CD4-positive, alpha-beta T cell treated with Interleukin-6 at 100 ng/mL for 8 hours (primary cell): ENCODE measurements around the gene CYP4F2.
"Not testable (repeated sequence)": the region's sequence is repeated elsewhere in the genome, so short reads cannot be mapped to it uniquely, and the experiment has no call there.

Experiments used
- DNase-seq: peaks from one replicate; pipeline ENCODE4 v3.0.0-alpha.2; 2020; ENCODE audit warnings: mixed read lengths, low spot score

The CYP4F2 gene

DNA sequence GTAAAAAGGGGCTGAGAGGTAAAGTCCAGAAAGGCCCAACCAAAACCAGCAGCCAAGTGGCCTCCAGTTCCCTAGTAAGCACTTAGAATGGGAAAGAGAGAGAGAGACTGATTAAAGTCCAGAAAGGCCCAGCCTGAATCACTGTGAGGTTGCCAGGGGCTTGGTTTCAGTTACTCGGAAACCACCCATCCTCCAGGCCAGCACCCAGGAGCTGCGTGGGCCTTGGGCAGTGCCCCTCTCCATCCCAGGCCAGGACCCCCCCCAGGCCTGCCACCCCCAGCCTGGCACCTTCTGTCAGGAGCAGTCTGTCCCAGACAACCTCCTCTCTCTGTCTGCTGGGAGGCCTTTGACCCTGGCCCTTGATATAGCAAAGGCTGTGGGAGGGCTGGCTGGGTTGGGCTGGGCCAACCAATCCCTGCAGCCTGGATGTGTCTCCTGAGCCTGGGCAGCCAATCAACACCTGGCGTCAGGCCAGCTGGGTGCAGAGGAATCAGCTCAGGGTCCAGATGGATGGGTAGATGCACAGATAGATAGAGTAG, at the start of gene CYP4F2:
TSS of gene CYP4F2 (minus strand) at position 337 of the 539 bp plus-strand sequence. CDS start 463 bp downstream, outside the sequence.
- DNase-seq: no peak

- no peak for DNase-seq
Measured at GRCh38 chr19:15945301-15945700, 47.4 kb upstream of the CYP4F2 start.

DNA sequence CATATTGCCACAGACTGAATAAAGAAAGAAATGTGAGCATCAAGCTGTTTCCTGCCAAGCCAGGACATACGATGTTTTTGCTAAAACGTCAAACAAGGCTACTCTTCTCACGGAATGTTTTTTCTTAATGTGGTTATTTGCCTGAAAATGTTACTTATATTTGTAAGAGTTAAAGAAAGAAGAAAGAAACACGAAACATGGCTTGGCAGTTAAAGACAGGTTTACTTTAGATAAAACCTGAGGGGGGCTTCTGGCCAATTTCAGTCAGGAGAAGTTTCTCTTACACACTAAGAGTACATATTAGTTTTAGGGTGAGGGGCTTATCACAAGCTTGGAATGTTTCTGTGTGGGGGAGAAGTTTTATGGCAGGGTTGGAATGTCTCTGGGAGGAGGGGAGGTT, 46.5 kb upstream of the CYP4F2 start:
- DNase-seq: no peak

DNA sequence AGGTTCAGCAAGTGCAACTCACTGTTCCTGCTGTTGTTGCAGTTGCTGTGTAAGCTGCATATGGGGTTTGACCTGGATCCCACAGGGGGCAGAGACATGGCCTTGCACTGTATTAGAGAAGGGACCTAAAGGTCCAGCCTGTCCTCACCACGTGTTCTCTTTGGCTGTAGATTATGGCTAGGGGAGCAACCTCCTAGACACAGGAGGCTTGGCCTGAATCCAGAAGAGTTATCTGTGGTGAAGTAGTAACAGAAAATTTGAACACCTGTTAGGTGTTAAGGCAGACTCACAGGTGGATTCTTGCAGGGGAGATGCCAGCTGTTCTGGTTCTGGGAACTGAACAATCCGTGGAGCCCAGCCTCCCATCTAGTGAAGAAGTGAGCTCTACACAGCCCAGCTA, 39.9 kb upstream of the CYP4F2 start:
- no peak for DNase-seq

DNA sequence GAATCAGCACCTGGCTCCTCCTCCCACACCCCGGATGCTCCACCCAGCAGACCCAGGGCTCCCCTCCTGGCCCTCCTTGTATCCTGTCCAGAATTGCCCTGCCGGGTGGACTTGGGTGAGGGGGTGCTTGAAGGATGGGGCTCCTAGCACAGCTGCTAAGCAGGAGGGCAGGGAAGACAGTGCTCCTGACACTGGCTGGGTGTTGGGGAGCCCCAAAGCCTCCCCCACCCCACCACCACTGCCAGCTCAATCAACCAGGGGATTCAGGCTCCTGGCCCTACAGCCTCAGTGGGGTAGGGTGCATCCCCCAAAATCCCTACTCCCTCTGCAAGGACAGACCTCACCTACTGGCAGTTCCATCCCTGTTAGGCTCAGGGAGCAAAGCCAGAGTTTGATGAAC, 39.1 kb upstream of the CYP4F2 start:
- DNase-seq: no peak

DNA sequence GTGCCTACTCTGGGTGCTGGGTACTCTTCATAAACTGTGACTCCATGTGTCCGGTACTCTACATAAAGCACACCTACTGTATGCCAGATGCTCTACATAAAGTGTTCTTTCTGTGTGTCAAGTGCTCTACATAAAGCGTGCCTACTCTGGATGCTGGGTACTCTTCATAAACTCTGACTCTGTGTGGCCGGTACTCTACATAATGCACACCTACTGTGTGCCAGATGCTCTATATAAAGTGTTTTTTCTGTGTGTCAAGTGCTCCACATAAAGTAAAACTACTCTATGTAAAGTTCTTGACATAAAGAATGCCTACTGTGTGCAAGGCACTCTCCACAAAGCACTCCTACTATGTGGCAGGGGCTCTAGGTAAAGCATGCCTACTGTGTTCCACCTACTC, 38.3 kb upstream of the CYP4F2 start:
- no peak for DNase-seq

GRCh38 chr19:15935167-15935702, 37.4 kb upstream of the CYP4F2 start:
- DNase-seq: no peak

DNA sequence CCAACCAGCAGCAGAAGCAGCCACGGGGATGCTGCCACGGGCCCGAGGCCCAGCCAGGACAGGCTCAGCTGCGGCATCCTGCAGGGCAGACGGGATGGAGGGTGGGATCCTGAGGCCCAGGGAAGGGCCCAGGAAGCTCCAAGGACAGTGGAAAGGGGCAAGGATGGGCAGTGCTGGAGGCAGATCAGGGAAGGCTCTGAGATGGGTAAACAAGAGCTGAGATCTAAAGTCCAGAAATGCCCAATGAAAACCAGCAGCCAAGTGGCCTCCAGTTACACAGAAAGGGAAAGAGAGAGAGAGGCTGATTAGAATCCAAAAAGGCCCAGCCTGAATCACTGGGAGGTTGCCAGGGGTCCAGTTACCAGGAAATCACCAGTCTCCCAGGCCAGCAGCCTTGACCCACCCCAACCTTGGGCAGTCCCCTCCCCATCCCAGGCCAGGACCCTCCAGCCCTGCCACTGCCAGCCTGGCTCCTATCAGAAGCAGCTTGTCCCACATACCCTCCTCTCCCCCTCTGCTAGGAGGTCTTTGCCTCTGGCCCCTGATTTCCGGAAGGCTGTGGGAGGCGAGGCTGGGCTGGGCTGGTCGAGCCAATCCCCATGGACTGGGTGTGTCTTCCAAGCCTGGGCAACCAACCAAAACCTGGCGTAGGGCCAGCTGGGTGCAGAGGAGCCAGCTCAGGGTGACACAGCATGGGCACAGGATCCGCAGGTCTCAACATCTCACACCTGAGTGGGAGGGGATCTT, 36.6 kb upstream of the CYP4F2 start, which contains the start of gene CYP4F11:
TSS of gene CYP4F11 (minus strand) at position 198 of the 747 bp plus-strand sequence. CDS start at position 77, 121 bp downstream.
- DNase-seq: no peak

DNA sequence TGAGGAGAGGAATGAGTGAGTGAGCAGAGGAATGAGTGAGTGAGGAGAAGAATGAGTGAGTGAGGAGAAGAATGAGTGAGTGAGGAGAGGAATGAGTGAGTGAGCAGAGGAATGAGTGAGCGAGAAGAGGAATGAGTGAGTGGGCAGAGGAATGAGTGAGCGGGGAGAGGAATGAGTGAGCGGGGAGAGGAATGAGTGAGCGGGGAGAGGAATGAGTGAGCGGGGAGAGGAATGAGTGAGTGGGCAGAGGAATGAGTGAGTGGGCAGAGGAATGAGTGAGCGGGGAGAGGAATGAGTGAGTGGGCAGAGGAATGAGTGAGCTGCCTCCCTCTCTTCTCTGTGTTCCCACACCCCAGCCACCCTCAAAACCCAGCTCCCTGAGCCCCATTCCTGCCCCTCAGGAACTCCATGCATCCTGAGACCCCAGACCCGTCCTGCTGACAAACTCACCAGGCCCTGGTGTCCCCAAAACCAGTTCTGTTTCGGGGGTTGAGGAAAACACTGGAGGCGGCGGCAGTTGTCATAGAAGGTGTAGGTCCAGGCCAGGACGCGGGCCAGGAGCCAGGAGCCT, 36.0 kb upstream of the CYP4F2 start:
- not testable (repeated sequence) for DNase-seq

GRCh38 chr19:15928321-15928720, 30.4 kb upstream of the CYP4F2 start:
- no peak for DNase-seq

DNA sequence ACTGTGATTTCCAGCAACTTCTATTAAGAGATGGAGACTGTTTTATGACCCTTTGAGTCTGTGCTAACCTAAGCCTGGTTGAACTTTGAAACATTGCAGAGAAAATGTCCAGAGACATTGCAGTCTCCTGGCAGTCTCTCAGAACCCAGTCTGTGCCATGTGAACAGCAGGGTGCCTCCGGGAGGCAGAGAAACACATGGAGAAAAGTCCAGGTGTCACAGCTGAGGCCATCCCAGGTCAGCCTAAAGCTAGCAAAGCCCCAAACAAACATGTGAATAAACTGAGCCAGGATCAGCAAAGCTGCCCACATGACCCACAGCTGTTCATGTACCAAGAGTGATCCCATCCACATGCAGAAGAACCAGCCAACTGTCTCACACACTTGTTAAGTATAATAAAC, 28.6 kb upstream of the CYP4F2 start:
- DNase-seq: no peak

GRCh38 chr19:15923702-15924101, 25.8 kb upstream of the CYP4F2 start:
- DNase-seq: no peak

GRCh38 chr19:15922021-15922420, 24.1 kb upstream of the CYP4F2 start:
- DNase-seq: no peak

GRCh38 chr19:15919243-15919642, 21.4 kb upstream of the CYP4F2 start:
- DNase-seq: no peak

DNA sequence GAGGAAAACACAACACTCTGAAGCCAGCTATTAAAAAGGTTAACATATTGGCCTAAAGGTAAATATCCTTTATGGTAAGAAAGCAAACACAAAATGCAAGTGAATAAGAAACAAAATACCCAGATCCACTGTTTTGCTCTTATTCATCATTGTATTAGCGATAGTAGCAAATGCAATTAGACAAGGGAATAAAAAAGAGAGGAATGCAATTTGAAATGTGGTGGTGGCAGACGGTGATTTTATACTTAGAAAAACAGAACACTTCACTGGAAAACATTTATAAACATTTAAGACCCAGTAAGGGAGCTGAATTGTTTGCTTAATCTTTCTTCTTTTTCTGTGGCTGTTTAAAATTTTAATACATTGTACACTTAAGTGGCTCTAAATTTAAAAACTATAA, 17.2 kb upstream of the CYP4F2 start:
- no peak for DNase-seq

- no peak for DNase-seq
Measured at GRCh38 chr19:15913830-15914229, 16.0 kb upstream of the CYP4F2 start.

DNA sequence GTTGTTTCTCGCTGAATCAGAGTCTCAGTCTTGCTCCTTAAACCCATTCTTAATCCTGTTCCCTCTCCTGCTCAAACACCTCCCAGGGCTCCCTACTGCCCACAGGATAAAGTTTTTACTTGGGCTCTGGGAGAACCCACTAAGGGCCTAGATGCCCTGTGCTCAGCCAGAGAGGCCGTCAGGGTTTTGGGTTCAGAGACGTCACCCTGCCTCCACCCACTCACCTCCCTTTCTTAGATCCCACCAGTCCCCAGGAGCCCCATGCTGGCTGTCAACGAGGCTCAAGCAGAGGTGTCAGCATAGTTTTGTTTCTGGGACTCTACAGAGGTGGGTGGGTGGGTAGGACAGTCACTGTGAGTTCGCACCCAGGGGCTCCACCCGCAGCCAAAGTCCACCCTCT, 15.5 kb upstream of the CYP4F2 start:
- DNase-seq: no peak

DNA sequence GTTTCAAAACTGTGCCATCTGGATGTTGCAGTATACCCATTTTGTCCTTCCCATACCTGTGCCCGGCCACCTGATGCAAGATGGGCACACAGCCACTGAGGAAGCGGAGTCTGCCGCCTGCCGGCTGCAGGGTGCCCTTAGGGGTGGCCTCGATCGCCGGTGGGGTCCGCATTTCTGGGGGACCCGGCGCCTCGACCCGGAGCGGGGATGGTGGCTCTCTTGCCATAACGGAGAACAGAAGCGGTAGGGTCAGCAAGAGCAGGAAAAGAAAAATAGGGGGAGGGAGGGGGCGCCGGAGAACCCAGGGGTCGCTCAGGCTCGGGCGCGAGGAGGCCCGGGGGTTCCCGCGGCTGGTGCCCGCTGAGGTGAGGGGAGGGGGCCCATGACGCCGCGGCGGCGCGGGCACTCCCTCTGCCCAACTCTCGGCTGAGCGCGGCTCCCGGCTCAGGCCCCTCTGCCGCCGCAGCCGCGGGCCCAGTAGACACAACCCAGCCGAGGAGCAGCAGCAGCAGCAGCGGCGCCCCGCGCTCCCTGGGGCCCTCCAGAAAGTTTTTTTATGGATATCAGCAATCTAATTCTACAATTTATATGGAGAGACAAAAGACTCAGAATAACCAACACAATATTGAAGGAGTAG, 13.8 kb upstream of the CYP4F2 start:
- DNase-seq: no peak

DNA sequence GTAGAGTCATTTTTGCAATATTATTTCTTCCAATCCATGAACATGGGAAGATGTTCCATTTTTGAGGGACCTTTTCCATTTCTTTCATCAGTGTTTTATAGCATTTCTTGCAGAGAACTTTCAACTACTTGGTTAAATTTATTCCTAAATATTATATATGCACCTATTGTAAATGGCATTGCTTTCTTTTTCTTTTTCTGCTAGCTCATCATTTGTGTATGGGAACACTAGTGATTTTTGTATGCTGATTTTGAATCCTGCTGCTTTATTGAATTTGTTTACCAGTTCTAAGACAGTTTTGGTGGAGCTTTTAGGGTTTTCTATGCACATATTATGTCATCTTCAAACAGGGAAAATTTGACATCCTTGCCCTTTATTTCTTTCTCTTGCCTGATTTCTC, 7.2 kb upstream of the CYP4F2 start:
- no peak for DNase-seq

DNA sequence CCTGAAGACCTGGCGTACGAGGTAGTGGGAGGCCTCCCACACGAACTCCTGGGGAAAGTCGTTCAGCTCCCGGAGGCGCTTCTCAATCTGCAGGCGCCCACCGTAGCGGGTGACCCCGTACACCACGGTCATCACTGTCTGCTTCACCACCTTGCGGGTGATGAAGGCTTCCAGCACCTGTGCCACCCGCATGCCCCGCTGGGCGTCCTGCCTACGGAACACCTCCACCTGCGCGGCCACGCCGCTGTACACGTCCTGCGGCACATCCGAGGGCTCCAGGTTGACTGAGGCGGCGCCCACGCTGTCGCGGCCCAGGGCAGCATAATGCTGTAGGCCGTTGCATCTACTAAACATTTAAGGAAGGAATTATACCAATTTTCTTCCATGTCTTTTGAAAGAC, 5.0 kb upstream of the CYP4F2 start:
- not testable (repeated sequence) for DNase-seq

DNA sequence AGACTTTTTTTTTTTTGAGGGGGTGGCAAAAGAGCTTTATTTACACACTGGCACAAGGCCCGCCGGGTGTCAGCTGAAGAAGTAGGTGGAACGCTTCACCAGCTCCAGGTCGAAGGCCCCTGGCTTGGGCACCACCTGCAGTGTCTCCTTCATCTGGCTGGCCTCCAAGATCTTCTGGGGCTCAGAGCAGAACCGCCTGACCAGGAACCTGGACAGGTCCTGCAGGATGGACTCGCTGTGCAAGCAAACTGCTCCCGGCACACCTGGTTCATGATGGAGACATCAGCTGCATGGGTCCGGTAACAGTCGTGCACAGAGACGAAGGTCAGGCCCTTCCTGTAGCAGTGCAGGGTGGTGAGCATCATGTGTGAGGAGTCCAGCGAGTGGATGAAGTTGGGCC, 4.4 kb upstream of the CYP4F2 start:
- DNase-seq: no peak

GRCh38 chr19:15900504-15900903, 2.6 kb upstream of the CYP4F2 start:
- no peak for DNase-seq

GRCh38 chr19:15900032-15900431, 2.2 kb upstream of the CYP4F2 start:
- DNase-seq: not testable (repeated sequence)
